Measurements from ENCODE around the gene KIF4A. TPM values are rescaled to one million over a fixed set of nuclear protein-coding genes. Genes with fewer than 3 reads are reported as not detected.

Gene KIF4A
- total RNA-seq, 1 donor from 2014 or later = 0.13 TPM

GRCh38 chrX:70436343-70436742 is 146.4 kb downstream of the KIF4A start:
- DNase-seq (ENCODE audit: low spot score) = no peak

- DNase-seq (ENCODE audit: low spot score) = no peak
Measured at GRCh38 chrX:70437011-70437410, 147.1 kb downstream of the KIF4A start.

GRCh38 chrX:70437921-70438665 is 148.2 kb downstream of the KIF4A start:
- no peak for DNase-seq (ENCODE audit: low spot score)

- DNase-seq (ENCODE audit: low spot score) = no peak
Measured at GRCh38 chrX:70439016-70439415, 149.1 kb downstream of the KIF4A start.

GRCh38 chrX:70442224-70442623 is 152.3 kb downstream of the KIF4A start:
- DNase-seq (ENCODE audit: low spot score) = no peak

- DNase-seq (ENCODE audit: low spot score) = no peak
Measured at GRCh38 chrX:70444326-70444945, 154.5 kb downstream of the KIF4A start, which contains the start of gene DLG3. Gene DLG3, plus strand, starts transcription at chrX:70444835. Its CDS starts 367 bp downstream, at chrX:70445202.

- DNase-seq (ENCODE audit: low spot score) = no peak
Measured at GRCh38 chrX:70444946-70445656, 155.2 kb downstream of the KIF4A start.

- DNase-seq (ENCODE audit: low spot score) = no peak
Measured at GRCh38 chrX:70445951-70446350, 156.0 kb downstream of the KIF4A start.

GRCh38 chrX:70446380-70447350 is 156.8 kb downstream of the KIF4A start:
- DNase-seq (ENCODE audit: low spot score) = no peak

GRCh38 chrX:70449457-70449966 is 159.6 kb downstream of the KIF4A start:
- DNase-seq (ENCODE audit: low spot score) = no peak

GRCh38 chrX:70452143-70452733 is 162.3 kb downstream of the KIF4A start:
- no peak for DNase-seq (ENCODE audit: low spot score)

GRCh38 chrX:70453024-70453618 is 163.2 kb downstream of the KIF4A start:
- DNase-seq (ENCODE audit: low spot score) = no peak

GRCh38 chrX:70454441-70455365 is 164.8 kb downstream of the KIF4A start:
- DNase-seq (ENCODE audit: low spot score) = no peak

GRCh38 chrX:70455366-70456202 is 165.7 kb downstream of the KIF4A start:
- no peak for DNase-seq (ENCODE audit: low spot score)

- DNase-seq (ENCODE audit: low spot score) = no peak
Measured at GRCh38 chrX:70456256-70456655, 166.4 kb downstream of the KIF4A start.

- DNase-seq (ENCODE audit: low spot score) = no peak
Measured at GRCh38 chrX:70461026-70461425, 171.1 kb downstream of the KIF4A start.

GRCh38 chrX:70464051-70464450 is 174.1 kb downstream of the KIF4A start:
- DNase-seq (ENCODE audit: low spot score) = no peak

GRCh38 chrX:70466968-70467367 is 177.1 kb downstream of the KIF4A start:
- DNase-seq (ENCODE audit: low spot score) = no peak

Data from mesenteric fat pad (tissue), 1 donor.